Liver (tissue), 9 donors: ENCODE results near the gene KIF3B. TPM values are rescaled to one million over a fixed set of nuclear protein-coding genes. Genes with fewer than 3 reads are reported as not detected.

Experiments used
- DNase-seq: peaks from one replicate; pipeline ENCODE4 v3.0.0-alpha.2; 2017; ENCODE audit warnings: low spot score
- H3K27ac ChIP-seq, 2 donors: one replicate each; pipeline ENCODE4 v1.7.0; 2013; ENCODE audit warnings: inconsistent platforms in 2 of 2, low read length in 2 of 2, control low read depth in 1 of 2, low read depth in 1 of 2, mild to moderate bottlenecking in 1 of 2
- H3K27me3 ChIP-seq, 4 donors: one replicate each; pipeline versions ENCODE4 v1.6.1 to v1.7.0; 2013; ENCODE audit warnings: low read length in 3 of 4, inconsistent platforms in 1 of 4, mild to moderate bottlenecking in 1 of 4, moderate library complexity in 1 of 4; ENCODE audit not compliant: control insufficient read depth in 4 of 4, insufficient read depth in 4 of 4
- H3K36me3 ChIP-seq, 4 donors: one replicate each; pipeline versions ENCODE4 v1.6.1 to v1.7.0; 2013; ENCODE audit warnings: low read length in 3 of 4, mild to moderate bottlenecking in 3 of 4, low read depth in 1 of 4, moderate library complexity in 1 of 4; ENCODE audit not compliant: control insufficient read depth in 4 of 4, insufficient read depth in 3 of 4
- H3K4me1 ChIP-seq, 4 donors: one replicate each; pipeline versions ENCODE4 v1.6.1 to v1.7.0; 2013; ENCODE audit warnings: low read length in 3 of 4, mild to moderate bottlenecking in 3 of 4, moderate library complexity in 1 of 4; ENCODE audit not compliant: control insufficient read depth in 4 of 4, insufficient read depth in 4 of 4
- H3K4me3 ChIP-seq, 3 donors: one replicate each; pipeline versions ENCODE4 v1.6.1 to v1.7.0; 2013; ENCODE audit warnings: low read length in 3 of 3, control low read depth in 1 of 3, low read depth in 1 of 3, mild to moderate bottlenecking in 1 of 3
- H3K9ac ChIP-seq, 2 donors: one replicate each; pipeline ENCODE4 v1.7.0; 2013; ENCODE audit warnings: low read length in 2 of 2, mild to moderate bottlenecking in 2 of 2, moderate library complexity in 2 of 2, control low read depth in 1 of 2, low read depth in 1 of 2
- H3K9me3 ChIP-seq, 4 donors: one replicate each; pipeline versions ENCODE4 v1.6.1 to v1.7.0; 2013; ENCODE audit warnings: low read length in 3 of 4; ENCODE audit not compliant: control insufficient read depth in 4 of 4
- CTCF ChIP-seq: fragments of 150-350 bp; IDR thresholded peaks from 2 replicates; pipeline ENCODE4 v1.5.1; 2017; ENCODE audit warnings: improper control_type of control experiment, low read depth, low read length; ENCODE audit not compliant: missing input control
- EGR1 ChIP-seq, 2 donors: IDR thresholded peaks; 2 replicates each; pipeline ENCODE4 v1.6.1; 2016 to 2018; ENCODE audit warnings: antibody characterized with exemption in 2 of 2, low read depth in 2 of 2
- FOXA1 ChIP-seq: IDR thresholded peaks from 2 replicates; pipeline ENCODE4 v1.6.1; 2016; ENCODE audit warnings: antibody characterized with exemption
- FOXA2 ChIP-seq: IDR thresholded peaks from 2 replicates; pipeline ENCODE4 v1.6.1; 2016; ENCODE audit warnings: antibody characterized with exemption
- GABPA ChIP-seq, 2 donors: IDR thresholded peaks in 1 of 2; conservative IDR thresholded peaks in 1 of 2; 2 replicates each; pipeline ENCODE4 v1.6.1; 2016; ENCODE audit warnings: antibody characterized with exemption in 2 of 2, mild to moderate bottlenecking in 1 of 2, moderate library complexity in 1 of 2
- HNF4A ChIP-seq, 2 donors: conservative IDR thresholded peaks; 2 replicates each; pipeline ENCODE4 v1.6.1; 2016; ENCODE audit warnings: antibody characterized with exemption in 2 of 2, mild to moderate bottlenecking in 2 of 2
- HNF4G ChIP-seq: IDR thresholded peaks from 2 replicates; pipeline ENCODE4 v1.6.1; 2016; ENCODE audit warnings: antibody characterized with exemption
- JUND ChIP-seq, 2 donors: IDR thresholded peaks; 2 replicates each; pipeline ENCODE4 v1.6.1; 2016; ENCODE audit warnings: antibody characterized with exemption in 2 of 2
- MAX ChIP-seq: IDR thresholded peaks from 2 replicates; pipeline ENCODE4 v1.6.1; 2016; ENCODE audit warnings: antibody characterized with exemption
- NR2F2 ChIP-seq: IDR thresholded peaks from 2 replicates; pipeline ENCODE4 v1.6.1; 2016; ENCODE audit warnings: antibody characterized with exemption
- RAD21 ChIP-seq, 2 donors: IDR thresholded peaks; 2 replicates each; pipeline ENCODE4 v1.6.1; 2016; ENCODE audit warnings: antibody characterized with exemption in 2 of 2, mild to moderate bottlenecking in 2 of 2
- REST ChIP-seq: IDR thresholded peaks from 2 replicates; pipeline ENCODE4 v1.6.1; 2016; ENCODE audit warnings: antibody characterized with exemption, mild to moderate bottlenecking
- RXRA ChIP-seq, 2 donors: IDR thresholded peaks; 2 replicates each; pipeline ENCODE4 v1.6.1; 2017 to 2018; ENCODE audit warnings: antibody characterized with exemption in 2 of 2, mild to moderate bottlenecking in 1 of 2
- SP1 ChIP-seq: IDR thresholded peaks from 2 replicates; pipeline ENCODE4 v1.6.1; 2018; ENCODE audit warnings: antibody characterized with exemption, mild to moderate bottlenecking
- TAF1 ChIP-seq: conservative IDR thresholded peaks from 2 replicates; pipeline ENCODE4 v1.6.1; 2016; ENCODE audit warnings: antibody characterized with exemption, mild to moderate bottlenecking
- YY1 ChIP-seq: IDR thresholded peaks from 2 replicates; pipeline ENCODE4 v1.6.1; 2016; ENCODE audit warnings: antibody characterized with exemption, mild to moderate bottlenecking
- ZBTB33 ChIP-seq: IDR thresholded peaks from 2 replicates; pipeline ENCODE4 v1.6.1; 2016; ENCODE audit warnings: antibody characterized with exemption
- WGBS: extraction: QIAGEN DNeasy Blood & Tissue Kit; methylation state at CpG from one replicate; pipeline ENCODE4 v1.1.7; 2013; 5-methylcytosine and 5-hydroxymethylcytosine counted together
- polyA plus RNA-seq, 2 donors: library from polyadenylated mRNA; stranded (reverse) in 1 of 2; unstranded in 1 of 2; fragments of 200-250 nt in 1 of 2; fragments of >200 nt in 1 of 2; fragmentation: Nextera tagmentation in 1 of 2; extraction: Ambion mirVana in 1 of 2; gene quantifications; one replicate each; pipeline versions ENCODE4 v1.2.1 to v1.2.3, GENCODE V29; 2013 to 2015
- total RNA-seq, 2 donors: library from RNA; depleted of rRNA; stranded (reverse); fragments of >200 nt; gene quantifications; one replicate each; pipeline ENCODE4 v1.2.3, GENCODE V29; 2014
- donor health status: healthy.
- donor health status: healthy.
- donor health status: healthy.
- donor health status: healthy.
- donor health status: healthy.

The KIF3B gene
- total and polyA plus RNA-seq, 4 donors: 8.3 to 24.2 (median 12.9) TPM

- Histone ChIP-seq H3K9me3 (no peaks in the 10 kb centered on the region), H3K27ac (no peak overlapping the region), H3K36me3 (no peaks in the 10 kb centered on the region), H3K4me1 (peaks cover 0 to 9% (median 2%) of the 10 kb centered on the region in 4 donors), H3K4me3 (no peak overlapping the region), H3K27me3 (no peaks in the 10 kb centered on the region), H3K9ac (no peak overlapping the region)
- 83% methylated on average over 2 of the region's 2 CpGs for WGBS
- no peak for TF ChIP-seq EGR1 (IDR thresholded peaks at IDR 0.05; ENCODE audit: low read depth in 2 of 2)
- DNase-seq: no peak
Measured at GRCh38 chr20:32304131-32304746, 26.8 kb downstream of the KIF3B start.

GRCh38 chr20:32312718-32313424, 35.4 kb downstream of the KIF3B start:
- H3K27me3 ChIP-seq: no peaks in the 10 kb centered on the region
- H3K9me3 ChIP-seq: no peaks in the 10 kb centered on the region
- no peak overlapping the region for H3K9ac ChIP-seq
- peaks cover 4 to 32% (median 15%) of the 10 kb centered on the region in 4 donors for H3K36me3 ChIP-seq
- no peaks in the 10 kb centered on the region for H3K4me1 ChIP-seq
- no peak overlapping the region for H3K4me3 ChIP-seq
- DNase-seq: no peak
- no peak for TF ChIP-seq YY1
- no peak for TF ChIP-seq HNF4A (conservative IDR thresholded peaks at IDR 0.05)
- TF ChIP-seq FOXA2: no peak
- no peak for TF ChIP-seq CTCF
- TF ChIP-seq GABPA (IDR thresholded peaks at IDR 0.05 in 1 of 2, conservative IDR thresholded peaks at IDR 0.05 in 1 of 2): no peak
- no peak for TF ChIP-seq ZBTB33
- H3K27ac ChIP-seq: no peak overlapping the region
- 64% methylated on average over 3 of the region's 3 CpGs for WGBS

GRCh38 chr20:32314768-32315167, 37.3 kb downstream of the KIF3B start:
- Histone ChIP-seq H3K4me3 (no peak overlapping the region), H3K27me3 (no peaks in the 10 kb centered on the region), H3K9ac (no peak overlapping the region), H3K4me1 (no peaks in the 10 kb centered on the region), H3K27ac (no peak overlapping the region), H3K9me3 (no peaks in the 10 kb centered on the region), H3K36me3 (peaks cover 6 to 33% (median 18%) of the 10 kb centered on the region in 4 donors)
- 89% methylated on average over 1 of the region's 1 CpG for WGBS
- no peak for DNase-seq
- TF ChIP-seq HNF4A (conservative IDR thresholded peaks at IDR 0.05) (no peak), MAX (no peak), GABPA (IDR thresholded peaks at IDR 0.05 in 1 of 2, conservative IDR thresholded peaks at IDR 0.05 in 1 of 2) (no peak), SP1 (no peak), FOXA1 (no peak), JUND (IDR thresholded peaks at IDR 0.05) (no peak), RXRA (IDR thresholded peaks at IDR 0.05) (no peak), EGR1 (IDR thresholded peaks at IDR 0.05; ENCODE audit: low read depth in 2 of 2) (no peak), RAD21 (IDR thresholded peaks at IDR 0.05) (no peak), HNF4G (no peak), CTCF (no peak), YY1 (no peak), REST (no peak), TAF1 (no peak), NR2F2 (no peak)
